Stimulated activated CD4-positive, alpha-beta T cell treated with anti-CD3 and anti-CD28 coated beads, TNF-alpha, amount 100 ng/mL, for 48 hours (primary cell): ENCODE results near the gene NDRG3.
"Not testable (repeated sequence)": the region's sequence is repeated elsewhere in the genome, so short reads cannot be mapped to it uniquely, and the experiment has no call there.

ENCODE experiments used
- DNase-seq, 3 donors: peaks; one replicate each; pipeline ENCODE4 v3.0.0-alpha.2; 2020; ENCODE audit warnings: low read depth in 3 of 3

Gene NDRG3

GRCh38 chr20:36688630-36689029, 57.3 kb downstream of the NDRG3 start:
- DNase-seq = no peak

GRCh38 chr20:36687850-36688249, 58.0 kb downstream of the NDRG3 start:
- no peak for DNase-seq

- no peak for DNase-seq
Measured at GRCh38 chr20:36686944-36687343, 58.9 kb downstream of the NDRG3 start.

GRCh38 chr20:36686504-36686903, 59.4 kb downstream of the NDRG3 start:
- no peak for DNase-seq

- no peak for DNase-seq
Measured at GRCh38 chr20:36684747-36685146, 61.1 kb downstream of the NDRG3 start.

- no peak for DNase-seq
Measured at GRCh38 chr20:36682311-36682710, 63.6 kb downstream of the NDRG3 start.

- no peak for DNase-seq
Measured at GRCh38 chr20:36677422-36677771, 68.5 kb downstream of the NDRG3 start.

GRCh38 chr20:36676701-36677421, 69.0 kb downstream of the NDRG3 start:
- no peak for DNase-seq

GRCh38 chr20:36675545-36675944, 70.3 kb downstream of the NDRG3 start:
- not testable (repeated sequence) for DNase-seq

- DNase-seq = no peak
Measured at GRCh38 chr20:36672991-36673390, 72.9 kb downstream of the NDRG3 start.

GRCh38 chr20:36670665-36671357, 75.1 kb downstream of the NDRG3 start:
- no peak for DNase-seq

- DNase-seq = no peak
Measured at GRCh38 chr20:36666181-36666740, 79.6 kb downstream of the NDRG3 start.

GRCh38 chr20:36663031-36663430, 82.9 kb downstream of the NDRG3 start:
- no peak for DNase-seq

GRCh38 chr20:36658300-36658699, 87.6 kb downstream of the NDRG3 start:
- no peak for DNase-seq

GRCh38 chr20:36656733-36657132, 89.2 kb downstream of the NDRG3 start:
- DNase-seq = no peak

- no peak for DNase-seq
Measured at GRCh38 chr20:36655004-36655403, 90.9 kb downstream of the NDRG3 start.

GRCh38 chr20:36654506-36654905, 91.4 kb downstream of the NDRG3 start:
- DNase-seq = no peak

- DNase-seq = no peak
Measured at GRCh38 chr20:36653456-36653855, 92.4 kb downstream of the NDRG3 start.

- DNase-seq = no peak
Measured at GRCh38 chr20:36647196-36648121, 98.4 kb downstream of the NDRG3 start.

- no peak for DNase-seq
Measured at GRCh38 chr20:36646678-36647077, 99.2 kb downstream of the NDRG3 start.

GRCh38 chr20:36645998-36646397, 99.9 kb downstream of the NDRG3 start, which contains the start of gene SLA2:
TSS of gene SLA2 (minus strand) at chr20:36646196. CDS start at chr20:36641335, 4,861 bp downstream.
- DNase-seq = peak in 1 of 3 donors; percentile 47

- no peak for DNase-seq
Measured at GRCh38 chr20:36645353-36645752, 100.5 kb downstream of the NDRG3 start.
